Uterus (tissue), 4 donors: ENCODE results near the gene PIAS1. TPM values are rescaled to one million over a fixed set of nuclear protein-coding genes. Genes with fewer than 3 reads are reported as not detected.

ENCODE experiments used
- DNase-seq, 2 donors: peaks; one replicate each; pipeline ENCODE4 v3.0.0-alpha.2; 2019 to 2020
- H3K27ac ChIP-seq, 2 donors: fragments of 200-600 bp; sonication (generic); 1 replicate in 1 of 2; 2 replicates in 1 of 2; pipeline ENCODE4 v1.5.1; 2016 to 2018
- H3K27me3 ChIP-seq, 2 donors: fragments of 200-600 bp; sonication (generic); one replicate each; pipeline ENCODE4 v1.5.1; 2018 to 2019; ENCODE audit warnings: control low read depth in 1 of 2
- H3K36me3 ChIP-seq, 2 donors: fragments of 200-600 bp; sonication (generic); one replicate each; pipeline ENCODE4 v1.5.1; 2019; ENCODE audit warnings: control low read depth in 1 of 2
- H3K4me1 ChIP-seq, 2 donors: fragments of 200-600 bp; sonication (generic); one replicate each; pipeline ENCODE4 v1.5.1; 2018 to 2019; ENCODE audit warnings: control low read depth in 1 of 2
- H3K4me3 ChIP-seq, 2 donors: fragments of 200-600 bp; sonication (generic); 1 replicate in 1 of 2; 2 replicates in 1 of 2; pipeline ENCODE4 v1.5.1; 2018 to 2019; ENCODE audit warnings: mild to moderate bottlenecking in 1 of 2
- H3K9me3 ChIP-seq, 2 donors: fragments of 200-600 bp; sonication (generic); one replicate each; pipeline ENCODE4 v1.5.1; 2019; ENCODE audit warnings: control low read depth in 1 of 2
- CTCF ChIP-seq, 4 experiments: fragments of 200-600 bp in 2 of 4; fragments of 450-650 bp in 2 of 4; sonication (generic) in 2 of 4; IDR thresholded peaks; one replicate each; pipeline ENCODE4 v1.5.1; 2016 to 2019; ENCODE audit warnings: antibody characterized with exemption in 4 of 4, mild to moderate bottlenecking in 2 of 4, moderate library complexity in 1 of 4
- POLR2A ChIP-seq, 2 donors: fragments of 450-650 bp; IDR thresholded peaks; one replicate each; pipeline ENCODE4 v1.6.1; 2016; ENCODE audit warnings: antibody characterized with exemption in 2 of 2, mild to moderate bottlenecking in 1 of 2, moderate library complexity in 1 of 2
- intact Hi-C: fragments of 100-400 bp; cut with DNase I; formaldehyde crosslinking; loops from one replicate; pipeline ENCODE4 v1.15.1; 2023; ENCODE audit warnings: low total_unique reads
- total RNA-seq, 4 donors: library from RNA; depleted of rRNA in 3 of 4; stranded (reverse); fragments of >200 nt in 3 of 4; gene quantifications; one replicate each; pipeline versions ENCODE4 v1.1.0 to v1.2.4, GENCODE V29; 2014 to 2023
- donor health status: DM: yes; HTN: yes; CAD: no.

The PIAS1 gene
- total RNA-seq, 4 donors from 2014 or later: 19.1 to 171 (median 95.9) TPM

GRCh38 chr15:68045289-68046265 lies 8.5 kb upstream of the PIAS1 start:
- Histone ChIP-seq H3K4me3 (no peak overlapping the region), H3K27me3 (no peaks in the 10 kb centered on the region), H3K27ac (no peak overlapping the region), H3K36me3 (no peaks in the 10 kb centered on the region), H3K4me1 (no peaks in the 10 kb centered on the region), H3K9me3 (no peaks in the 10 kb centered on the region)
- DNase-seq: no peak
- TF ChIP-seq POLR2A (IDR thresholded peaks at IDR 0.05): no peak
- no peak for TF ChIP-seq CTCF (IDR thresholded peaks at IDR 0.05)
- intact Hi-C loops: no loop called here

GRCh38 chr15:68047826-68048225 lies 6.3 kb upstream of the PIAS1 start:
- Histone ChIP-seq H3K4me3 (no peak overlapping the region), H3K4me1 (no peaks in the 10 kb centered on the region), H3K27ac (no peak overlapping the region), H3K27me3 (no peaks in the 10 kb centered on the region), H3K36me3 (no peaks in the 10 kb centered on the region), H3K9me3 (no peaks in the 10 kb centered on the region)
- no peak for DNase-seq
- intact Hi-C loops: no loop called here
- no peak for TF ChIP-seq POLR2A (IDR thresholded peaks at IDR 0.05)
- TF ChIP-seq CTCF (IDR thresholded peaks at IDR 0.05): no peak

- no peaks in the 10 kb centered on the region for H3K4me1 ChIP-seq
- intact Hi-C loops: no loop called here
These were observed 3.0 kb upstream of the PIAS1 start for GRCh38 chr15:68051109-68051508.

GRCh38 chr15:68051907-68052306 lies 2.2 kb upstream of the PIAS1 start:
- H3K4me3 ChIP-seq: no peak overlapping the region
- no peak for DNase-seq
- H3K4me1 ChIP-seq: no peaks in the 10 kb centered on the region
- no peak for TF ChIP-seq POLR2A (IDR thresholded peaks at IDR 0.05)
- no peak for TF ChIP-seq CTCF (IDR thresholded peaks at IDR 0.05)
- no peaks in the 10 kb centered on the region for H3K9me3 ChIP-seq
- intact Hi-C loops: no loop called here
- H3K27ac ChIP-seq: no peak overlapping the region
- no peaks in the 10 kb centered on the region for H3K36me3 ChIP-seq
- no peaks in the 10 kb centered on the region for H3K27me3 ChIP-seq

More at GRCh38 chr15:68051109-68051508, 3.0 kb upstream of the PIAS1 start:
- TF ChIP-seq POLR2A (IDR thresholded peaks at IDR 0.05) (no peak), CTCF (IDR thresholded peaks at IDR 0.05) (no peak)
- Histone ChIP-seq H3K27me3 (no peaks in the 10 kb centered on the region), H3K4me3 (no peak overlapping the region), H3K9me3 (no peaks in the 10 kb centered on the region), H3K36me3 (no peaks in the 10 kb centered on the region), H3K27ac (no peak overlapping the region)
- DNase-seq: no peak

- no peak for TF ChIP-seq POLR2A (IDR thresholded peaks at IDR 0.05)
- TF ChIP-seq CTCF (IDR thresholded peaks at IDR 0.05): no peak
- intact Hi-C loops: no loop called here
- Histone ChIP-seq H3K4me3 (no peak overlapping the region), H3K27ac (no peak overlapping the region), H3K9me3 (no peaks in the 10 kb centered on the region), H3K27me3 (no peaks in the 10 kb centered on the region), H3K36me3 (no peaks in the 10 kb centered on the region), H3K4me1 (no peaks in the 10 kb centered on the region)
- no peak for DNase-seq
These were observed 1.7 kb upstream of the PIAS1 start for GRCh38 chr15:68052431-68052830.
